IMR-90 (cell line): ENCODE measurements around the gene CYTH1. TPM values are rescaled to one million over a fixed set of nuclear protein-coding genes. Genes with fewer than 3 reads are reported as not detected.
A peak's percentile ranks its signal among the peaks of the same experiment; 100 is the strongest.

Experiments used
- ATAC-seq: fragments of 200-7000 bp; cut with Tn5 transposase; 2 replicates; pipeline ENCODE4 v1.9.1; 2020; ENCODE audit warnings: low read depth, mild to moderate bottlenecking, moderate library complexity
- BruUV-seq: library from RNA; stranded (reverse); fragments of 400-500 nt; replicated peaks from 2 replicates; lab custom pipeline; 2021; lab: Mats Ljungman, UMichigan
- CTCF ChIA-PET: fragments of 300-600 bp; formaldehyde crosslinking; extraction: SDS; loops from one replicate; lab custom pipeline; 2021; ENCODE audit warnings: antibody characterized with exemption; lab: Yijun Ruan, JAX
- POLR2A ChIA-PET: fragments of 300-600 bp; sonication (Branson Sonifier 250); formaldehyde crosslinking; loops from one replicate; lab custom pipeline; 2022; ENCODE audit warnings: antibody characterized with exemption; ENCODE audit not compliant: unreplicated experiment; lab: Charles Lee
- DNase-seq: peaks from one replicate; pipeline ENCODE4 v3.0.0; 2013
- H2AFZ ChIP-seq: replicated peaks from 2 replicates; pipeline ENCODE3; 2013; ENCODE audit warnings: low read length, mild to moderate bottlenecking; ENCODE audit not compliant: poor library complexity
- H2AK5ac ChIP-seq: 2 replicates; pipeline ENCODE4 v1.6.1; 2013; ENCODE audit warnings: low read depth, low read length, inconsistent platforms
- H2AK9ac ChIP-seq: replicated peaks from 2 replicates; pipeline ENCODE3; 2013; ENCODE audit warnings: mild to moderate bottlenecking, low read depth, low read length, moderate library complexity; ENCODE audit not compliant: poor library complexity
- H2BK120ac ChIP-seq: 2 replicates; pipeline ENCODE4 v1.6.1; 2013; ENCODE audit warnings: low read depth, low read length, inconsistent platforms
- H2BK15ac ChIP-seq: 3 replicates; pipeline ENCODE4 v1.6.1; 2013; ENCODE audit warnings: low read depth, low read length, inconsistent platforms
- H2BK20ac ChIP-seq: 2 replicates; pipeline ENCODE4 v1.6.1; 2013; ENCODE audit warnings: low read depth, mild to moderate bottlenecking, inconsistent platforms, low read length, moderate library complexity
- H2BK5ac ChIP-seq: 2 replicates; pipeline ENCODE4 v1.6.1; 2013; ENCODE audit warnings: mild to moderate bottlenecking, low read depth, low read length, inconsistent platforms; ENCODE audit not compliant: poor library complexity, severe bottlenecking
- H3K14ac ChIP-seq: replicated peaks from 2 replicates; pipeline ENCODE4 v1.6.1; 2013; ENCODE audit warnings: low read depth, low read length, inconsistent platforms
- H3K18ac ChIP-seq: 2 replicates; pipeline ENCODE4 v1.6.1; 2013; ENCODE audit warnings: low read depth, low read length, control low read depth
- H3K23ac ChIP-seq: 2 replicates; pipeline ENCODE4 v1.6.1; 2013; ENCODE audit warnings: low read depth, low read length, inconsistent platforms
- H3K27ac ChIP-seq: 2 replicates; pipeline ENCODE4 v1.5.1; 2013; ENCODE audit warnings: mild to moderate bottlenecking, control low read depth, low read length; ENCODE audit not compliant: insufficient read depth
- H3K27me3 ChIP-seq: 2 replicates; pipeline ENCODE4 v1.6.1; 2013; ENCODE audit warnings: low read length; ENCODE audit not compliant: control insufficient read depth, insufficient read depth
- H3K36me3 ChIP-seq: 2 replicates; pipeline ENCODE4 v1.6.1; 2013; ENCODE audit warnings: low read length, mixed read lengths; ENCODE audit not compliant: control insufficient read depth, insufficient read depth
- H3K4ac ChIP-seq: 2 replicates; pipeline ENCODE4 v1.6.1; 2013; ENCODE audit warnings: low read depth, low read length, inconsistent platforms
- H3K4me1 ChIP-seq: 2 replicates; pipeline ENCODE4 v1.6.1; 2013; ENCODE audit warnings: low read length, mixed read lengths; ENCODE audit not compliant: control insufficient read depth, insufficient read depth
- H3K4me2 ChIP-seq: 2 replicates; pipeline ENCODE4 v1.6.1; 2013; ENCODE audit warnings: low read depth, mild to moderate bottlenecking, control low read depth, low read length, moderate library complexity
- H3K4me3 ChIP-seq: 2 replicates; pipeline ENCODE4 v1.5.1; 2013; ENCODE audit warnings: low read depth, mild to moderate bottlenecking, control low read depth, low read length, moderate library complexity; ENCODE audit not compliant: insufficient read depth
- H3K56ac ChIP-seq: 2 replicates; pipeline ENCODE4 v1.6.1; 2013; ENCODE audit warnings: low read length, inconsistent platforms; ENCODE audit not compliant: insufficient read depth; ENCODE audit errors: extremely low read depth
- H3K79me1 ChIP-seq, 2 experiments: 2 replicates each; pipeline ENCODE4 v1.6.1; 2013; ENCODE audit warnings: low read length in 2 of 2, inconsistent platforms in 1 of 2, low read depth in 1 of 2
- H3K9ac ChIP-seq: 2 replicates; pipeline ENCODE4 v1.6.1; 2013; ENCODE audit warnings: low read depth, low read length, control low read depth
- H3K9me1 ChIP-seq: 2 replicates; pipeline ENCODE4 v1.6.1; 2013; ENCODE audit warnings: low read length, inconsistent platforms; ENCODE audit not compliant: insufficient read depth
- H3K9me3 ChIP-seq: 2 replicates; pipeline ENCODE4 v1.6.1; 2013; ENCODE audit warnings: low read length; ENCODE audit not compliant: control insufficient read depth, insufficient read depth
- H4K20me1 ChIP-seq: 2 replicates; pipeline ENCODE4 v1.6.1; 2013; ENCODE audit warnings: low read length, inconsistent platforms; ENCODE audit not compliant: insufficient read depth
- H4K5ac ChIP-seq: 2 replicates; pipeline ENCODE4 v1.6.1; 2013; ENCODE audit warnings: mild to moderate bottlenecking, low read depth, low read length, control low read depth
- H4K8ac ChIP-seq, 2 experiments: 2 replicates each; pipeline ENCODE4 v1.6.1; 2013; ENCODE audit warnings: low read depth in 2 of 2, low read length in 2 of 2, control low read depth in 1 of 2, inconsistent platforms in 1 of 2
- H4K91ac ChIP-seq: 2 replicates; pipeline ENCODE4 v1.6.1; 2013; ENCODE audit warnings: low read depth, low read length, inconsistent platforms; ENCODE audit not compliant: insufficient read depth
- CEBPB ChIP-seq: IDR thresholded peaks from 2 replicates; pipeline ENCODE4 v1.6.1; 2012; ENCODE audit warnings: low read depth, low read length, improper control_type of control experiment
- CHD1 ChIP-seq: IDR thresholded peaks from 2 replicates; pipeline ENCODE4 v1.6.1; 2012; ENCODE audit warnings: low read depth, low read length, improper control_type of control experiment
- FOS ChIP-seq: fragments of 150-350 bp; IDR thresholded peaks from 2 replicates; pipeline ENCODE4 v1.6.1; 2016; ENCODE audit warnings: low read depth, low read length
- MAZ ChIP-seq: IDR thresholded peaks from 2 replicates; pipeline ENCODE4 v1.6.1; 2012; ENCODE audit warnings: low read depth, mild to moderate bottlenecking, low read length, improper control_type of control experiment, moderate library complexity, borderline replicate concordance
- MXI1 ChIP-seq: IDR thresholded peaks from 2 replicates; pipeline ENCODE4 v1.6.1; 2012; ENCODE audit warnings: low read depth, mild to moderate bottlenecking, low read length, moderate library complexity, borderline replicate concordance
- NFE2L2 ChIP-seq: fragments of 150-350 bp; IDR thresholded peaks from 2 replicates; pipeline ENCODE4 v1.6.1; 2016; ENCODE audit warnings: low read depth, mild to moderate bottlenecking, low read length
- POLR2A ChIP-seq: IDR thresholded peaks from 2 replicates; pipeline ENCODE4 v1.6.1; 2012; ENCODE audit warnings: mild to moderate bottlenecking, low read depth, low read length
- RCOR1 ChIP-seq: IDR thresholded peaks from 2 replicates; pipeline ENCODE4 v1.6.1; 2012; ENCODE audit warnings: mild to moderate bottlenecking, low read length, improper control_type of control experiment; ENCODE audit not compliant: insufficient replicate concordance
- WGBS, 2 experiments: methylation state at CpG; one replicate each; pipeline versions ENCODE4 v1.1.5 to v1.1.7; 2013; ENCODE audit warnings: missing lambda C conversion rate in 2 of 2; ENCODE audit not compliant: insufficient read length in 1 of 2; ENCODE audit errors: extremely low coverage in 2 of 2; 5-methylcytosine and 5-hydroxymethylcytosine counted together
- dilution Hi-C: fragments of 300-500 bp; cut with HindIII; formaldehyde crosslinking; loops from one replicate; pipeline ENCODE4 v1.14.3; 2018; ENCODE audit warnings: low sequenced_read_pairs; ENCODE audit not compliant: unreplicated experiment
- in situ Hi-C: fragments of 300-500 bp; cut with MboI; formaldehyde crosslinking; loops from 3 replicates; pipeline ENCODE4 v1.14.3; 2019; ENCODE audit warnings: low sequenced_read_pairs, inconsistent platforms, mixed read lengths
- intact Hi-C: fragments of 100-400 bp; cut with micrococcal nuclease; formaldehyde crosslinking; loops from 2 replicates; pipeline ENCODE4 v1.10.0; 2022
- polyA plus RNA-seq, 3 experiments: library from polyadenylated mRNA; depleted of rRNA; stranded (reverse); fragments of >200 nt; gene quantifications; 2 replicates each; pipeline ENCODE4 v1.2.3, GENCODE V29; 2012; ENCODE audit warnings: low replicate concordance in 1 of 3
- total RNA-seq: library from RNA; depleted of rRNA; stranded (reverse); fragments of >200 nt; gene quantifications from 2 replicates; pipeline ENCODE4 v1.2.3, GENCODE V29; 2012

CYTH1 gene
- total and polyA plus RNA-seq, 2 of the 4 experiments (the other 2 are of a cell fraction): 7.9 to 12.4 TPM

GRCh38 chr17:78822552-78822951 lies 40.5 kb upstream of the CYTH1 start:
- Histone ChIP-seq H3K27me3 (no peaks in the 10 kb centered on the region), H4K5ac (peak overlapping the region; percentile 51; the same call in 1 of the 2 replicates), H2BK120ac (peak overlapping the region; percentile 80), H2BK15ac (peak overlapping the region; percentile 81; the same call in 1 of the 3 replicates), H3K4me2 (peak overlapping the region; percentile 39), H2AK5ac (peak overlapping the region; percentile 74), H3K36me3 (peaks cover 64% of the 10 kb centered on the region), H2BK20ac (peak overlapping the region; percentile 24; the same call in 1 of the 2 replicates), H3K9ac (peak overlapping the region; percentile 25), H3K9me3 (no peaks in the 10 kb centered on the region), H3K14ac (peak overlapping the region; percentile 74), H4K91ac (peak overlapping the region; percentile 73), H4K20me1 (peaks cover 16% of the 10 kb centered on the region), H2AK9ac (peak overlapping the region; percentile 91), H3K27ac (peak overlapping the region; percentile 86), H3K23ac (peak overlapping the region; percentile 34; the same call in 1 of the 2 replicates), H3K18ac (peak overlapping the region; percentile 40; the same call in 1 of the 2 replicates), H3K4me1 (peaks cover 16% of the 10 kb centered on the region), H3K56ac (no peak overlapping the region), H3K79me1 (peaks cover 28 to 84% of the 10 kb centered on the region in 2 experiments), H3K4ac (peak overlapping the region; percentile 84), H3K4me3 (no peak overlapping the region), H4K8ac (peak overlapping the region; percentile 10 to 89; a peak in 3 of 4 replicates), H3K9me1 (peaks cover 20% of the 10 kb centered on the region), H2BK5ac (peak overlapping the region; percentile 89), H2AFZ (peak overlapping the region; percentile 78)
- 35% methylated on average over 12 of the region's 14 CpGs; no CpG with 5 or more reads in 1 of the 2 experiments for WGBS, 2 experiments
- no TSS peak for BruUV-seq
- in situ Hi-C loops: no loop called here
- TF ChIP-seq MAZ (peak; percentile 10; the same call in 1 of the 2 replicates), NFE2L2 (no peak), MXI1 (peak; percentile 39; the same call in 1 of the 2 replicates), CEBPB (peak; percentile 45), RCOR1 (peak; percentile 62), POLR2A (peak; percentile 91), FOS (peak; percentile 63; the same call in 1 of the 2 replicates), CHD1 (no peak; the same call in 1 of the 2 replicates)
- DNase-seq (peak; percentile 100), ATAC-seq (peak; percentile 96)
- CTCF ChIA-PET: interaction anchor here (0.6 to 0.9 kb wide), 2 partner anchors 149 to 342 kb away, joined by 3 to 6 read pairs; no protein-coding TSS in a partner anchor
- POLR2A ChIA-PET: interaction anchor here (0.5 kb wide), 1 partner anchor 9 kb away, joined by 4 read pairs; no protein-coding TSS in a partner anchor
- dilution Hi-C loops: no loop called here
- intact Hi-C loops: loop anchor here (10.0 kb wide), 1 partner anchor 328 kb away; no protein-coding TSS in a partner anchor
